CD4-positive, alpha-beta T cell (primary cell): ENCODE results near the gene MFAP5. TPM values are rescaled to one million over a fixed set of nuclear protein-coding genes. Genes with fewer than 3 reads are reported as not detected.

Experiments used
- ATAC-seq: fragments of 200-7000 bp; cut with Tn5 transposase; one replicate; pipeline ENCODE4 v1.10.0; 2022; ENCODE audit warnings: mild to moderate bottlenecking; ENCODE audit not compliant: poor library complexity
- CTCF ChIA-PET: fragments of 350-600 bp; sonication (Branson Sonifier 250); formaldehyde crosslinking; loops from one replicate; lab custom pipeline; 2021; ENCODE audit warnings: antibody characterized with exemption, inconsistent platforms; lab: Charles Lee
- POLR2A ChIA-PET: fragments of 350-600 bp; sonication (Branson Sonifier 250); formaldehyde crosslinking; loops from one replicate; lab custom pipeline; 2021; ENCODE audit warnings: antibody characterized with exemption, inconsistent platforms; lab: Charles Lee
- DNase-seq, 14 experiments: peaks; one replicate each; pipeline ENCODE4 v3.0.0-alpha.2; 2013 to 2020; ENCODE audit warnings: mixed read lengths in 2 of 14
- H3K27ac ChIP-seq, 2 donors: one replicate each; pipeline versions ENCODE4 v1.5.1 to v1.7.0; 2013; ENCODE audit warnings: low read length in 2 of 2, low read depth in 1 of 2, mild to moderate bottlenecking in 1 of 2
- H3K27me3 ChIP-seq, 2 experiments: 1 replicate in 1 of 2; 2 replicates in 1 of 2; pipeline versions ENCODE4 v1.6.1 to v1.7.0; 2013; ENCODE audit warnings: low read length in 2 of 2, control low read depth in 1 of 2, mild to moderate bottlenecking in 1 of 2, moderate library complexity in 1 of 2; ENCODE audit not compliant: insufficient read depth in 2 of 2, control insufficient read depth in 1 of 2
- H3K36me3 ChIP-seq: one replicate; pipeline ENCODE4 v1.6.1; 2013; ENCODE audit warnings: low read length, control low read depth; ENCODE audit not compliant: insufficient read depth
- H3K4me1 ChIP-seq: one replicate; pipeline ENCODE4 v1.6.1; 2013; ENCODE audit warnings: low read length, control low read depth; ENCODE audit not compliant: insufficient read depth
- H3K4me3 ChIP-seq: one replicate; pipeline ENCODE4 v1.5.1; 2013; ENCODE audit warnings: mild to moderate bottlenecking, low read length, moderate library complexity
- H3K9me3 ChIP-seq, 2 experiments: 1 replicate in 1 of 2; 2 replicates in 1 of 2; pipeline versions ENCODE4 v1.6.1 to v1.7.0; 2013; ENCODE audit warnings: low read length in 2 of 2, mild to moderate bottlenecking in 2 of 2, control low read depth in 1 of 2, moderate library complexity in 1 of 2; ENCODE audit not compliant: control insufficient read depth in 1 of 2, insufficient read depth in 1 of 2
- H3K27ac Mint-ChIP-seq: one replicate; pipeline ENCODE4 v1.8.0; 2020; ENCODE audit warnings: mixed read lengths
- H3K27me3 Mint-ChIP-seq: one replicate; pipeline ENCODE4 v1.8.0; 2021; ENCODE audit warnings: mixed read lengths
- H3K36me3 Mint-ChIP-seq: one replicate; pipeline ENCODE4 v1.8.0; 2021; ENCODE audit warnings: low read depth, mixed read lengths
- H3K4me1 Mint-ChIP-seq: one replicate; pipeline ENCODE4 v1.8.0; 2021; ENCODE audit warnings: low read depth, mixed read lengths
- H3K4me3 Mint-ChIP-seq: one replicate; pipeline ENCODE4 v1.8.0; 2020; ENCODE audit warnings: mild to moderate bottlenecking, mixed read lengths
- H3K9me3 Mint-ChIP-seq: one replicate; pipeline ENCODE4 v1.8.0; 2020; ENCODE audit warnings: mixed read lengths
- CTCF ChIP-seq: fragments of 200-600 bp; IDR thresholded peaks from one replicate; pipeline ENCODE4 v1.8.0; 2022; ENCODE audit warnings: antibody characterized with exemption, mild to moderate bottlenecking
- intact Hi-C, 2 experiments: fragments of 100-400 bp; cut with DNase I in 1 of 2; cut with micrococcal nuclease in 1 of 2; formaldehyde crosslinking; loops; one replicate each; pipeline versions ENCODE4 v1.15.1 to v1.9.0; 2023 to 2025; cut with DNase I, micrococcal nuclease
- total RNA-seq, 174 experiments: library from RNA in 2 of 174; stranded (reverse) in 2 of 174; gene quantifications; one replicate each; pipeline ENCODE4 v1.2.3 and lab custom pipeline; 2021 to 2026

Gene MFAP5
- total RNA-seq, 2 experiments from 2014 or later = not detected

GRCh38 chr12:8603856-8604255, 58.8 kb downstream of the MFAP5 start:
- TF ChIP-seq CTCF = no peak
- no peak overlapping the region for H3K27ac Mint-ChIP-seq
- intact Hi-C loops = no loop called here
- no peak overlapping the region for H3K27ac ChIP-seq
- no peaks in the 10 kb centered on the region for H3K36me3 ChIP-seq
- no peak overlapping the region for H3K4me3 Mint-ChIP-seq
- DNase-seq (peak in 1 of 14 experiments; percentile 13), ATAC-seq (no peak)
- POLR2A ChIA-PET = no interaction called here
- no peaks in the 10 kb centered on the region for H3K9me3 Mint-ChIP-seq
- CTCF ChIA-PET = no interaction called here
- H3K36me3 Mint-ChIP-seq = no peaks in the 10 kb centered on the region
- peaks cover 18% of the 10 kb centered on the region for H3K27me3 Mint-ChIP-seq
- peaks cover 3% of the 10 kb centered on the region for H3K4me1 Mint-ChIP-seq
- no peak overlapping the region for H3K4me3 ChIP-seq
- H3K4me1 ChIP-seq = no peaks in the 10 kb centered on the region
- peaks cover 0 to 4% of the 10 kb centered on the region in 2 experiments for H3K27me3 ChIP-seq
- H3K9me3 ChIP-seq = no peaks in the 10 kb centered on the region

GRCh38 chr12:8603286-8603685, 59.3 kb downstream of the MFAP5 start:
- Histone ChIP-seq H3K9me3 (no peaks in the 10 kb centered on the region), H3K4me1 (no peaks in the 10 kb centered on the region), H3K27me3 (peaks cover 0 to 4% of the 10 kb centered on the region in 2 experiments), H3K27ac (no peak overlapping the region), H3K36me3 (no peaks in the 10 kb centered on the region), H3K4me3 (no peak overlapping the region)
- CTCF ChIA-PET = interaction anchor here (0.7 kb wide), 1 partner anchor 1059 kb away, joined by 3 read pairs; no protein-coding TSS in a partner anchor
- intact Hi-C loops = no loop called here
- Mint-ChIP-seq H3K36me3 (no peaks in the 10 kb centered on the region), H3K9me3 (no peaks in the 10 kb centered on the region), H3K27me3 (peaks cover 18% of the 10 kb centered on the region), H3K4me3 (no peak overlapping the region), H3K27ac (no peak overlapping the region), H3K4me1 (no peaks in the 10 kb centered on the region)
- DNase-seq = no peak
- ATAC-seq = no peak
- POLR2A ChIA-PET = no interaction called here
- no peak for TF ChIP-seq CTCF

GRCh38 chr12:8596561-8596960, 66.1 kb downstream of the MFAP5 start:
- no peak overlapping the region for H3K27ac Mint-ChIP-seq
- no peaks in the 10 kb centered on the region for H3K9me3 Mint-ChIP-seq
- intact Hi-C loops = no loop called here

More at GRCh38 chr12:8596561-8596960, 66.1 kb downstream of the MFAP5 start:
- Mint-ChIP-seq H3K4me3 (no peak overlapping the region), H3K36me3 (no peaks in the 10 kb centered on the region), H3K27me3 (peaks cover 6% of the 10 kb centered on the region), H3K4me1 (no peaks in the 10 kb centered on the region)
- CTCF ChIA-PET = no interaction called here
- no peaks in the 10 kb centered on the region for H3K9me3 ChIP-seq
- H3K27ac ChIP-seq = no peak overlapping the region
- no peak for TF ChIP-seq CTCF
- ATAC-seq (no peak), DNase-seq (no peak)
- POLR2A ChIA-PET = no interaction called here
- no peaks in the 10 kb centered on the region for H3K4me1 ChIP-seq
- H3K4me3 ChIP-seq = no peak overlapping the region
- no peaks in the 10 kb centered on the region for H3K27me3 ChIP-seq
- no peaks in the 10 kb centered on the region for H3K36me3 ChIP-seq

Other genes starting within 250 kb of the MFAP5 start
- not detected for gene CLEC6A, start 206.9 kb downstream of the MFAP5 start, total RNA-seq
- gene CLEC4D, start 149.3 kb downstream of the MFAP5 start, total RNA-seq = not detected
- not detected for gene CLEC4E, start 121.9 kb downstream of the MFAP5 start, total RNA-seq
- gene AICDA, start 50.0 kb downstream of the MFAP5 start, total RNA-seq = not detected
- 10 to 100 TPM; 14.8 to 15.2 TPM for gene RIMKLB, start 35.2 kb upstream of the MFAP5 start, total RNA-seq
- not detected for gene A2ML1, start 159.8 kb upstream of the MFAP5 start, total RNA-seq